HL-60 (cell line): ENCODE results near the gene NPTXR.

ENCODE experiments used
- DNase-seq, 2 experiments: peaks; one replicate each; pipeline ENCODE4 v3.0.0-alpha.2; 2010 to 2020; ENCODE audit warnings: low read depth in 1 of 2, low spot score in 1 of 2
- H3K27ac ChIP-seq: fragments of 250-450 bp; sonication (Bioruptor Pico); replicated peaks from 2 replicates; pipeline ENCODE4 v1.5.1; 2020; ENCODE audit warnings: mild to moderate bottlenecking, moderate library complexity
- H3K27me3 ChIP-seq: fragments of 250-450 bp; sonication (Bioruptor Pico); 2 replicates; pipeline ENCODE4 v1.5.1; 2021; ENCODE audit warnings: mild to moderate bottlenecking, moderate library complexity; ENCODE audit not compliant: insufficient read depth, poor library complexity, severe bottlenecking
- H3K4me3 ChIP-seq: replicated peaks from 2 replicates; pipeline ENCODE4 v1.5.1; 2011; ENCODE audit warnings: mild to moderate bottlenecking, control low read depth, low read length; ENCODE audit not compliant: insufficient read depth
- CTCF ChIP-seq: IDR thresholded peaks from one replicate; pipeline ENCODE4 v1.5.1; 2011; ENCODE audit warnings: low read length, control low read depth, inconsistent platforms; ENCODE audit not compliant: insufficient read depth
- GABPA ChIP-seq: IDR thresholded peaks from 2 replicates; pipeline ENCODE4 v1.6.1; 2012; ENCODE audit warnings: low read depth
- POLR2AphosphoS5 ChIP-seq: IDR thresholded peaks from 2 replicates; pipeline ENCODE4 v1.6.1; 2012; ENCODE audit warnings: low read depth
- REST ChIP-seq: IDR thresholded peaks from 2 replicates; pipeline ENCODE4 v1.6.1; 2012; ENCODE audit warnings: low read depth; ENCODE audit not compliant: insufficient replicate concordance
- SPI1 ChIP-seq: IDR thresholded peaks from 2 replicates; pipeline ENCODE4 v1.6.1; 2012; ENCODE audit warnings: low read depth, mild to moderate bottlenecking, borderline replicate concordance

NPTXR gene

GRCh38 chr22:38823076-38823475 is 20.8 kb downstream of the NPTXR start:
- H3K27me3 ChIP-seq: peaks cover 2% of the 10 kb centered on the region
- no peak for DNase-seq
- no peak overlapping the region for H3K27ac ChIP-seq
- TF ChIP-seq POLR2AphosphoS5 (no peak), REST (no peak), SPI1 (no peak), GABPA (no peak), CTCF (no peak)
- H3K4me3 ChIP-seq: no peak overlapping the region

DNA sequence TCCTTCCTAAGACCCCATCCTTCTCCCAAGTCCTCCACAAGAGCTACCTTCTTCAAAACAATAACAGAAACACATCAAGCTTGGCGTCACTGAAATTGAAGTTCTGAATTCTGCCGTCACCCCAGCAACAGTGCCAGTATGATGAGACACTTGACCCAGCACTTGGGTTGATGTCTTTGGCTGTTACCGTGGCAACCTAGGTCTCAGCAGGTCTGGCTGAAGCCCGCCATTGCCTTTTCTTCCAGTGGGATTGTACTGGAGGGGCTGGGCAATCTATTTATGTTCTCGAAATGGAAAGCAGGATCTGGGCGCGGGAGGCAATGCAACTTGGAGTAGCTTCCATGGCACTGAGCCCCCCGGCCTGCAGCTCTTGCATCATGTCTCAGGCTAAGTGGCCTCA is 23.8 kb downstream of the NPTXR start:
- no peak for DNase-seq
- H3K27me3 ChIP-seq: no peaks in the 10 kb centered on the region
- H3K4me3 ChIP-seq: no peak overlapping the region
- no peak for TF ChIP-seq GABPA
- TF ChIP-seq SPI1: no peak
- no peak for TF ChIP-seq POLR2AphosphoS5
- TF ChIP-seq REST: no peak
- TF ChIP-seq CTCF: no peak
- no peak overlapping the region for H3K27ac ChIP-seq

DNA sequence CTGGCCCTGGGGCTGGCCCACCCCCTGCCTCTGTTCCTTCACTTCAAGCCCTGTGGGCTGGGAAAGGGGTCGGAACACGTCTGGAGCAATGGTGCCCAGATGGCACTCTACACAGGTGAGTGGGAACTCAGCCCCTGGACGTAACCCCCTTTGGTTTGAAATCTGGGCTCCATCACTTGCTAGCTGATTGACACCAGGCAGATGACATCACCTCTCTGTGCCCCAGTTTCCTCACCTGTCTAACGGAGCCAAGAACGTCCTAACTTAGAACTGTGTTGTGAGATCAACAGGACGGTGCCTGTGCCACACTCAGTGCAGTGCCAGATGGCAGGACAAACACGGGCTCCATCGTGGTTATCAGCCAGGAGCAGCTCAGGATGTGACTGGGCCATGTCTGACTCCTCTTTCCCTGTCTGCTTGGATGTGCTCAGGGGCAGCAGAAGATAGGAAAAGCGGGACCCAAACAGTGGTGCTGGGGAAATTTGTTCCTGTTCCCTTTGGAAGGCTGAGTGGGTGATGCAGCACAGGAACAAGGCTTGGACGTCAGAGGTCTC is 24.4 kb downstream of the NPTXR start:
- no peak for TF ChIP-seq SPI1
- no peak for TF ChIP-seq REST
- TF ChIP-seq GABPA: no peak
- H3K27ac ChIP-seq: no peak overlapping the region
- no peak overlapping the region for H3K4me3 ChIP-seq
- no peak for DNase-seq
- H3K27me3 ChIP-seq: no peaks in the 10 kb centered on the region
